HepG2 (cell line): Measurements from ENCODE around the gene HMCN2. TPM values are rescaled to one million over a fixed set of nuclear protein-coding genes. Genes with fewer than 3 reads are reported as not detected.

Source experiments
- ARID4A ChIP-seq: sonication (generic); formaldehyde crosslinking; IDR thresholded peaks from 2 replicates; pipeline ENCODE4 v1.5.0; 2020; ENCODE audit warnings: mild to moderate bottlenecking, missing genetic modification reagents, borderline replicate concordance
- CBFB ChIP-seq: sonication (generic); formaldehyde crosslinking; IDR thresholded peaks from 2 replicates; pipeline ENCODE4 v1.4.0; 2020; ENCODE audit warnings: missing genetic modification reagents
- GRHL1 ChIP-seq: sonication (generic); formaldehyde crosslinking; conservative IDR thresholded peaks from 2 replicates; pipeline ENCODE4 v1.8.0; 2022; ENCODE audit warnings: missing genetic modification reagents
- HNF4A ChIP-seq: sonication (generic); formaldehyde crosslinking; IDR thresholded peaks from 2 replicates; pipeline ENCODE4 v1.4.0; 2020; ENCODE audit warnings: missing genetic modification reagents
- IKZF4 ChIP-seq: sonication (generic); formaldehyde crosslinking; IDR thresholded peaks from 2 replicates; pipeline ENCODE4 v1.5.1; 2020; ENCODE audit warnings: borderline replicate concordance, mild to moderate bottlenecking, low read depth, missing genetic modification reagents; ENCODE audit errors: not compliant biosample characterization
- MTA3 ChIP-seq: sonication (generic); formaldehyde crosslinking; IDR thresholded peaks from 2 replicates; pipeline ENCODE4 v1.4.0; 2020; ENCODE audit warnings: missing genetic modification reagents
- PPARG ChIP-seq: conservative IDR thresholded peaks from 2 replicates; pipeline ENCODE4 v1.6.1; 2016; ENCODE audit warnings: missing biosample characterization, missing genetic modification reagents
- PTBP1 ChIP-seq: fragments of 200-400 bp; formaldehyde crosslinking; IDR thresholded peaks from 2 replicates; pipeline ENCODE4 v1.6.1; 2018; ENCODE audit warnings: low read length, low read depth; ENCODE audit not compliant: poor library complexity, severe bottlenecking
- RFX1 ChIP-seq: fragments of 450-650 bp; IDR thresholded peaks from 2 replicates; pipeline ENCODE4 v1.6.1; 2017
- SMAD1 ChIP-seq: sonication (generic); formaldehyde crosslinking; IDR thresholded peaks from 2 replicates; pipeline ENCODE4 v1.4.0; 2020; ENCODE audit warnings: missing genetic modification reagents, low read depth, mild to moderate bottlenecking, borderline replicate concordance
- TAF1 ChIP-seq: sonication (generic); formaldehyde crosslinking; IDR thresholded peaks from 2 replicates; pipeline ENCODE4 v1.4.0; 2020; ENCODE audit warnings: missing genetic modification reagents
- UBTF ChIP-seq: sonication (generic); formaldehyde crosslinking; IDR thresholded peaks from 2 replicates; pipeline ENCODE4 v1.4.0; 2020; ENCODE audit warnings: mild to moderate bottlenecking, missing genetic modification reagents
- ZMAT3 ChIP-seq: sonication (generic); formaldehyde crosslinking; conservative IDR thresholded peaks from 2 replicates; pipeline ENCODE4 v1.7.0; 2021; ENCODE audit warnings: missing genetic modification reagents
- ZNF18 ChIP-seq: sonication (generic); formaldehyde crosslinking; IDR thresholded peaks from 2 replicates; pipeline ENCODE4 v1.8.0; 2022; ENCODE audit warnings: mild to moderate bottlenecking, missing genetic modification reagents; ENCODE audit not compliant: insufficient replicate concordance
- ZNF30 ChIP-seq: sonication (generic); formaldehyde crosslinking; IDR thresholded peaks from 2 replicates; pipeline ENCODE4 v1.5.0; 2020; ENCODE audit warnings: mild to moderate bottlenecking, missing genetic modification reagents
- ZNF33A ChIP-seq: sonication (generic); formaldehyde crosslinking; IDR thresholded peaks from 2 replicates; pipeline ENCODE4 v1.5.1; 2020; ENCODE audit warnings: missing genetic modification reagents, mild to moderate bottlenecking, moderate library complexity, borderline replicate concordance
- ZNF569 ChIP-seq: sonication (generic); formaldehyde crosslinking; IDR thresholded peaks from 2 replicates; pipeline ENCODE4 v1.5.0; 2020; ENCODE audit warnings: mild to moderate bottlenecking, missing genetic modification reagents, moderate library complexity, borderline replicate concordance
- ZNF775 ChIP-seq: sonication (generic); formaldehyde crosslinking; IDR thresholded peaks from 2 replicates; pipeline ENCODE4 v1.4.0; 2020; ENCODE audit warnings: missing genetic modification reagents, mild to moderate bottlenecking, moderate library complexity, borderline replicate concordance
- ZNF781 ChIP-seq: sonication (generic); formaldehyde crosslinking; IDR thresholded peaks from 2 replicates; pipeline ENCODE4 v1.5.1; 2020; ENCODE audit warnings: borderline replicate concordance, mild to moderate bottlenecking, missing genetic modification reagents; ENCODE audit errors: not compliant biosample characterization
- polyA plus RNA-seq, 8 experiments: library from polyadenylated mRNA; depleted of rRNA in 3 of 8; stranded (reverse) in 7 of 8; unstranded in 1 of 8; fragments of >200 nt; fragmentation: Illumina TruSeq in 4 of 8; extraction: Trizol in 4 of 8; gene quantifications; 2 replicates each; pipeline versions ENCODE4 v1.2.1 to v1.2.3, GENCODE V29; 2011 to 2016; ENCODE audit warnings: low read depth in 4 of 8, missing spikeins in 1 of 8, mixed read lengths in 1 of 8; ENCODE audit not compliant: insufficient read depth in 1 of 8
- total RNA-seq, 5 experiments: library from RNA; depleted of rRNA; stranded (reverse); fragments of >200 nt; fragmentation: Illumina TruSeq; extraction: Trizol; gene quantifications; 2 replicates each; pipeline ENCODE4 v1.2.3, GENCODE V29; 2016; ENCODE audit warnings: low read depth in 1 of 5

The HMCN2 gene
- total and polyA plus RNA-seq, 2 of the 13 experiments (the other 11 are each of a cell fraction or from before 2014, with no cell fraction given): 0.09 TPM; not detected in 1

- TF ChIP-seq ARID4A (CRISPR knock-in tag) (peak; percentile 21; the same call in 1 of the 2 replicates), HNF4A (peak; percentile 36), SMAD1 (CRISPR knock-in tag) (0 out of 2 replicates have a peak, but pooled peaks have one; percentile 24), ZNF18 (CRISPR knock-in tag) (no peak), PTBP1 (no peak), TAF1 (no peak), IKZF4 (CRISPR knock-in tag) (no peak), ZNF30 (CRISPR knock-in tag) (no peak), ZNF569 (CRISPR knock-in tag) (no peak), ZNF33A (CRISPR knock-in tag) (no peak), ZNF781 (CRISPR knock-in tag) (no peak), GRHL1 (CRISPR knock-in tag) (no peak), ZNF775 (CRISPR knock-in tag) (no peak), RFX1 (no peak), CBFB (no peak), ZMAT3 (CRISPR knock-in tag) (0 out of 2 replicates have a peak, but pooled peaks have one; percentile 34), PPARG (no peak), UBTF (peak; percentile 38; the same call in 1 of the 2 replicates), MTA3 (CRISPR knock-in tag) (no peak)
Observed at GRCh38 chr9:130446101-130446861, 180.7 kb downstream of the HMCN2 start (continued).
